Measurements from ENCODE around the gene SC5D.

DNA sequence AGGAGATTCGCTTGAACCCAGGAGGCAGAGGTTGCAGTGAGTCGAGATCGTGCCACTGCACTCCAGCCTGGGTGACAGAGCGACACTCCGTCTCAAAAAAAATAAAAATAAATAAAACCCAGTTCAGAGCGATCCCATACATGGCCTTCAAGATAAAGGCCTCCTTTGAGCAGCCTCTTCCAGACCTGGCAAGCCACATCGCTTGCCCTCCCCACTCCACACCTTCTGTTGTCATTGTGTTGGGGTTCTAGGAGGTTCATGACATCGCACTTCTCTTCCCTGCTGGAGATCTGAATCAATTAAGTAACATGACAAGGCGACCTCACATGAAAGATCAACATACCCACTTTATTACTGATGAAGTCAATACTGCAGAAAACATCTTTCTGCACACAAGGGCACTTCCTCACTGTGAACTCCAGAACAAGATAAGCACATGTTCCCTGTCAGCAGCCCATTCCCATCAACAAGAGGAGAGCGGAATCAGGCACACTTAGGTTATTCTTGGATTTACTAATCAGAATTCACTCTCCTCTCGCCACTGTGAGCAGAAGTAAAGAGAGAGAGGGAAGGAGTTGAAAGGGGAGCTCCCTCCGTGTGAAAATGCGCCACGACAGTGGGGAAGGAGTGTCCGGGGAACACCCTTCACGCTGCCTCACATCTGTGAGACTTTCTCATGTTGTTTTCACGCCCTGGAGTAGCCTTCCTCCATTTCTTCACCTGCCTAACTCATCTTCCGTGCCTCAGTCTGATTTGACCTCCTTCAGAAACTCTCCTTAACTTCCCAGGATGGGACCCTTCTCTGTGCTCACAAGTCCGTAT, 38.3 kb downstream of the SC5D start:
- TF ChIP-seq EZH2phosphoT487 (IDR thresholded peaks at IDR 0.05; ENCODE audit: borderline replicate concordance, low read length) (no peak), EZH2 (IDR thresholded peaks at IDR 0.05; ENCODE audit: low read length, unreplicated experiment) (no peak)
- TF ChIP-seq, protein P1, sequence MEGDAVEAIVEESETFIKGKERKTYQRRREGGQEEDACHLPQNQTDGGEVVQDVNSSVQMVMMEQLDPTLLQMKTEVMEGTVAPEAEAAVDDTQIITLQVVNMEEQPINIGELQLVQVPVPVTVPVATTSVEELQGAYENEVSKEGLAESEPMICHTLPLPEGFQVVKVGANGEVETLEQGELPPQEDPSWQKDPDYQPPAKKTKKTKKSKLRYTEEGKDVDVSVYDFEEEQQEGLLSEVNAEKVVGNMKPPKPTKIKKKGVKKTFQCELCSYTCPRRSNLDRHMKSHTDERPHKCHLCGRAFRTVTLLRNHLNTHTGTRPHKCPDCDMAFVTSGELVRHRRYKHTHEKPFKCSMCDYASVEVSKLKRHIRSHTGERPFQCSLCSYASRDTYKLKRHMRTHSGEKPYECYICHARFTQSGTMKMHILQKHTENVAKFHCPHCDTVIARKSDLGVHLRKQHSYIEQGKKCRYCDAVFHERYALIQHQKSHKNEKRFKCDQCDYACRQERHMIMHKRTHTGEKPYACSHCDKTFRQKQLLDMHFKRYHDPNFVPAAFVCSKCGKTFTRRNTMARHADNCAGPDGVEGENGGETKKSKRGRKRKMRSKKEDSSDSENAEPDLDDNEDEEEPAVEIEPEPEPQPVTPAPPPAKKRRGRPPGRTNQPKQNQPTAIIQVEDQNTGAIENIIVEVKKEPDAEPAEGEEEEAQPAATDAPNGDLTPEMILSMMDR (conservative IDR thresholded peaks at IDR 0.05; ENCODE audit: low read depth, low read length): no peak

Data from PC-3 (cell line).